Smooth muscle cell (in vitro differentiated cells): ENCODE data around the gene PIP5K1C. TPM values are rescaled to one million over a fixed set of nuclear protein-coding genes. Genes with fewer than 3 reads are reported as not detected.

Source experiments
- DNase-seq: peaks from one replicate; lab custom pipeline; 2025; ENCODE audit not compliant: unreplicated experiment; lab: John Stamatoyannopoulos, UW
- H2AFZ ChIP-seq: fragments of 200-600 bp; sonication (generic); 2 replicates; pipeline ENCODE4 v1.6.0; 2016; ENCODE audit warnings: antibody characterized with exemption, low read depth, mild to moderate bottlenecking
- H3F3A ChIP-seq: fragments of 200-600 bp; sonication (generic); 2 replicates; pipeline ENCODE4 v1.6.0; 2017; ENCODE audit warnings: antibody characterized with exemption, low read depth
- H3K27ac ChIP-seq: fragments of 200-600 bp; sonication (generic); 2 replicates; pipeline ENCODE4 v1.5.1; 2016; ENCODE audit warnings: low read depth, mild to moderate bottlenecking
- H3K27me3 ChIP-seq: fragments of 200-600 bp; sonication (generic); 2 replicates; pipeline ENCODE4 v1.6.1; 2016; ENCODE audit warnings: low read depth, mild to moderate bottlenecking
- H3K36me3 ChIP-seq: fragments of 200-600 bp; sonication (generic); 2 replicates; pipeline ENCODE4 v1.5.1; 2016; ENCODE audit warnings: low read depth
- H3K4me1 ChIP-seq: fragments of 200-600 bp; sonication (generic); 2 replicates; pipeline ENCODE4 v1.5.1; 2016; ENCODE audit warnings: low read depth
- H3K4me2 ChIP-seq: fragments of 200-600 bp; sonication (generic); 2 replicates; pipeline ENCODE4 v1.6.0; 2016; ENCODE audit warnings: mild to moderate bottlenecking
- H3K4me3 ChIP-seq: fragments of 200-600 bp; sonication (generic); 2 replicates; pipeline ENCODE4 v1.5.1; 2016; ENCODE audit warnings: mild to moderate bottlenecking
- H3K79me2 ChIP-seq: fragments of 200-600 bp; sonication (generic); 2 replicates; pipeline ENCODE4 v1.6.0; 2016; ENCODE audit warnings: low read depth, mild to moderate bottlenecking
- H3K9ac ChIP-seq: fragments of 200-600 bp; sonication (generic); 2 replicates; pipeline ENCODE4 v1.6.0; 2016; ENCODE audit warnings: low read depth
- H3K9me3 ChIP-seq: fragments of 200-600 bp; sonication (generic); replicated peaks from 2 replicates; pipeline ENCODE4 v1.5.1; 2016; ENCODE audit warnings: low read depth
- H4K20me1 ChIP-seq: fragments of 200-600 bp; sonication (generic); 2 replicates; pipeline ENCODE4 v1.6.0; 2016; ENCODE audit warnings: low read depth
- CTCF ChIP-seq: fragments of 200-600 bp; sonication (generic); IDR thresholded peaks from 2 replicates; pipeline ENCODE4 v1.5.1; 2017; ENCODE audit warnings: borderline replicate concordance, mild to moderate bottlenecking, antibody characterized with exemption; ENCODE audit not compliant: insufficient read depth, poor library complexity, severe bottlenecking
- WGBS: methylation state at CpG from one replicate; pipeline ENCODE4 v1.1.7; 2016; ENCODE audit warnings: low lambda C conversion rate; 5-methylcytosine and 5-hydroxymethylcytosine counted together
- polyA plus RNA-seq: library from polyadenylated mRNA; unstranded; fragments of >200 nt; fragmentation: Nextera tagmentation; extraction: Ambion mirVana; gene quantifications from 2 replicates; pipeline ENCODE4 v1.2.1, GENCODE V29; 2016
- total RNA-seq: library from RNA; depleted of rRNA; stranded (reverse); fragments of >200 nt; gene quantifications from 2 replicates; pipeline ENCODE4 v1.2.3, GENCODE V29; 2014

The PIP5K1C gene
- total and polyA plus RNA-seq, 2 experiments from 2014 or later = 13.2 to 27.2 TPM

- Histone ChIP-seq H3K9me3 (no peaks in the 10 kb centered on the region), H3K4me3 (no peak overlapping the region), H3K27me3 (no peaks in the 10 kb centered on the region), H3K4me2 (no peak overlapping the region), H3K4me1 (no peaks in the 10 kb centered on the region), H2AFZ (no peak overlapping the region), H3K9ac (no peak overlapping the region), H3K36me3 (no peaks in the 10 kb centered on the region), H4K20me1 (no peaks in the 10 kb centered on the region), H3K79me2 (no peaks in the 10 kb centered on the region), H3F3A (no peaks in the 10 kb centered on the region), H3K27ac (no peak overlapping the region)
- 98% methylated on average over 15 of the region's 19 CpGs for WGBS
- no peak for DNase-seq
- no peak for TF ChIP-seq CTCF
These were observed 55.8 kb downstream of the PIP5K1C start for GRCh38 chr19:3644351-3645066.

- H3K27ac ChIP-seq = no peak overlapping the region
- H3K27me3 ChIP-seq = no peaks in the 10 kb centered on the region
- no peaks in the 10 kb centered on the region for H3K9me3 ChIP-seq
- no peak for DNase-seq
- H3F3A ChIP-seq = no peaks in the 10 kb centered on the region
- no peaks in the 10 kb centered on the region for H3K79me2 ChIP-seq
- no peak for TF ChIP-seq CTCF
- 90% methylated on average over 26 of the region's 28 CpGs for WGBS
- no peaks in the 10 kb centered on the region for H3K36me3 ChIP-seq
- H3K4me1 ChIP-seq = no peaks in the 10 kb centered on the region
- H3K9ac ChIP-seq = no peak overlapping the region
- no peaks in the 10 kb centered on the region for H4K20me1 ChIP-seq
- H2AFZ ChIP-seq = no peak overlapping the region
- H3K4me3 ChIP-seq = no peak overlapping the region
- H3K4me2 ChIP-seq = no peak overlapping the region
These were observed 56.5 kb downstream of the PIP5K1C start for GRCh38 chr19:3643674-3644313.

GRCh38 chr19:3642987-3643673 lies 57.1 kb downstream of the PIP5K1C start:
- no peak for TF ChIP-seq CTCF
- no peaks in the 10 kb centered on the region for H3K36me3 ChIP-seq
- WGBS = 88% methylated on average over 27 of the region's 36 CpGs
- no peaks in the 10 kb centered on the region for H3K79me2 ChIP-seq
- no peak overlapping the region for H3K27ac ChIP-seq
- H3F3A ChIP-seq = no peaks in the 10 kb centered on the region
- H4K20me1 ChIP-seq = no peaks in the 10 kb centered on the region
- no peak overlapping the region for H3K4me2 ChIP-seq
- no peak overlapping the region for H3K9ac ChIP-seq
- no peak overlapping the region for H3K4me3 ChIP-seq
- no peaks in the 10 kb centered on the region for H3K4me1 ChIP-seq
- no peaks in the 10 kb centered on the region for H3K9me3 ChIP-seq
- no peak for DNase-seq
- H3K27me3 ChIP-seq = no peaks in the 10 kb centered on the region
- no peak overlapping the region for H2AFZ ChIP-seq
